Keratinocyte (primary cell): ENCODE measurements around the gene NAA50. TPM values are rescaled to one million over a fixed set of nuclear protein-coding genes. Genes with fewer than 3 reads are reported as not detected.

Source experiments
- DNase-seq: peaks from one replicate; pipeline ENCODE4 v3.0.0-alpha.2; 2011; ENCODE audit warnings: low read depth, missing footprints, low spot score
- FAIRE-seq: peaks from 2 replicates; lab custom pipeline; 2011; peaks lifted over from hg19 to GRCh38; lab: Jason Lieb, UNC
- H2AFZ ChIP-seq: 2 replicates; pipeline ENCODE4 v1.6.0; 2012; ENCODE audit warnings: low read length, control low read depth, inconsistent platforms; ENCODE audit not compliant: control insufficient read depth
- H3K27ac ChIP-seq: 2 replicates; pipeline ENCODE4 v1.5.1; 2011; ENCODE audit warnings: low read length; ENCODE audit not compliant: control insufficient read depth, insufficient read depth
- H3K27me3 ChIP-seq: 3 replicates; pipeline ENCODE4 v1.6.0; 2011; ENCODE audit warnings: low read length; ENCODE audit not compliant: control insufficient read depth, insufficient read depth; ENCODE audit errors: extremely low read depth
- H3K36me3 ChIP-seq, 2 experiments: 2 replicates in 1 of 2; 3 replicates in 1 of 2; pipeline ENCODE4 v1.5.1; 2011; ENCODE audit warnings: low read length in 2 of 2, mild to moderate bottlenecking in 1 of 2; ENCODE audit not compliant: control insufficient read depth in 2 of 2, insufficient read depth in 2 of 2; ENCODE audit errors: extremely low read depth in 1 of 2
- H3K4me1 ChIP-seq: 3 replicates; pipeline ENCODE4 v1.5.1; 2011; ENCODE audit warnings: low read length; ENCODE audit not compliant: control insufficient read depth, insufficient read depth; ENCODE audit errors: extremely low read depth
- H3K4me2 ChIP-seq: 3 replicates; pipeline ENCODE4 v1.6.0; 2011; ENCODE audit warnings: low read depth, low read length; ENCODE audit not compliant: control insufficient read depth, insufficient read depth; ENCODE audit errors: extremely low read depth
- H3K4me3 ChIP-seq, 3 experiments: fragments of 200-600 bp in 1 of 3; sonication (generic) in 1 of 3; 2 replicates in 2 of 3; 3 replicates in 1 of 3; pipeline ENCODE4 v1.5.1; 2011 to 2016; ENCODE audit warnings: low read length in 3 of 3, mild to moderate bottlenecking in 3 of 3, control low read depth in 2 of 3, inconsistent platforms in 1 of 3, low read depth in 1 of 3, mixed read lengths in 1 of 3, mixed run types in 1 of 3, moderate library complexity in 1 of 3; ENCODE audit not compliant: control insufficient read depth in 2 of 3, insufficient read depth in 2 of 3; ENCODE audit errors: extremely low read depth in 1 of 3
- H3K79me2 ChIP-seq: 2 replicates; pipeline ENCODE4 v1.6.0; 2012; ENCODE audit warnings: low read length; ENCODE audit not compliant: control insufficient read depth, insufficient read depth
- H3K9ac ChIP-seq: 3 replicates; pipeline ENCODE4 v1.6.0; 2011; ENCODE audit warnings: low read length; ENCODE audit not compliant: control insufficient read depth, insufficient read depth; ENCODE audit errors: extremely low read depth
- H3K9me1 ChIP-seq: 3 replicates; pipeline ENCODE4 v1.6.0; 2011; ENCODE audit warnings: low read length; ENCODE audit not compliant: control insufficient read depth, insufficient read depth; ENCODE audit errors: extremely low read depth
- H3K9me3 ChIP-seq: 2 replicates; pipeline ENCODE4 v1.5.1; 2012; ENCODE audit warnings: low read depth, low read length; ENCODE audit not compliant: control insufficient read depth
- H4K20me1 ChIP-seq: 3 replicates; pipeline ENCODE4 v1.6.0; 2011; ENCODE audit warnings: low read length; ENCODE audit not compliant: control insufficient read depth, insufficient read depth; ENCODE audit errors: extremely low read depth
- EZH2 ChIP-seq: IDR thresholded peaks from one replicate; pipeline ENCODE4 v1.6.1; 2012; ENCODE audit warnings: inconsistent platforms, mild to moderate bottlenecking, low read length, moderate library complexity
- dilution Hi-C: fragments of 300-500 bp; cut with MboI; formaldehyde crosslinking; loops from one replicate; pipeline ENCODE4 v1.7.0; 2020; ENCODE audit warnings: low sequenced_read_pairs; ENCODE audit not compliant: extremely low pct_ligation_motif_present
- polyA plus RNA-seq, 5 experiments: library from polyadenylated mRNA; depleted of rRNA in 3 of 5; stranded (reverse) in 3 of 5; stranded (forward) in 1 of 5; unstranded in 1 of 5; fragments of >200 nt; gene quantifications; 1 replicate in 1 of 5; 2 replicates in 3 of 5; 3 replicates in 1 of 5; pipeline versions ENCODE4 v1.2.1 to v1.2.3, GENCODE V29; 2011 to 2012; ENCODE audit warnings: missing spikeins in 2 of 5, low read depth in 1 of 5, low replicate concordance in 1 of 5
- TF ChIP-seq, protein P1 (sequence below), 3 experiments: IDR thresholded peaks in 1 of 3; conservative IDR thresholded peaks in 1 of 3; optimal IDR thresholded peaks in 1 of 3; 2 replicates in 2 of 3; 3 replicates in 1 of 3; pipeline versions ENCODE3 to v1.5.1; 2011; ENCODE audit warnings: low read length in 3 of 3, mild to moderate bottlenecking in 3 of 3, moderate library complexity in 2 of 3, control low read depth in 1 of 3, inconsistent platforms in 1 of 3; ENCODE audit not compliant: insufficient read depth in 2 of 3; ENCODE audit errors: extremely low read depth in 1 of 3

NAA50 gene
- polyA plus RNA-seq, 1 donor (not counting 4 experiments of a cell fraction or from before 2014, with no cell fraction given) = 128 TPM

- Histone ChIP-seq H3K9me1 (no peaks in the 10 kb centered on the region), H2AFZ (no peak overlapping the region), H3K9ac (no peak overlapping the region), H3K79me2 (no peaks in the 10 kb centered on the region), H3K4me2 (no peak overlapping the region), H3K4me3 (no peak overlapping the region), H3K27me3 (no peaks in the 10 kb centered on the region), H3K36me3 (peaks cover 0 to 3% of the 10 kb centered on the region in 2 experiments), H4K20me1 (no peaks in the 10 kb centered on the region), H3K4me1 (no peaks in the 10 kb centered on the region), H3K27ac (no peak overlapping the region), H3K9me3 (no peaks in the 10 kb centered on the region)
- dilution Hi-C loops = no loop called here
- TF ChIP-seq, protein P1, sequence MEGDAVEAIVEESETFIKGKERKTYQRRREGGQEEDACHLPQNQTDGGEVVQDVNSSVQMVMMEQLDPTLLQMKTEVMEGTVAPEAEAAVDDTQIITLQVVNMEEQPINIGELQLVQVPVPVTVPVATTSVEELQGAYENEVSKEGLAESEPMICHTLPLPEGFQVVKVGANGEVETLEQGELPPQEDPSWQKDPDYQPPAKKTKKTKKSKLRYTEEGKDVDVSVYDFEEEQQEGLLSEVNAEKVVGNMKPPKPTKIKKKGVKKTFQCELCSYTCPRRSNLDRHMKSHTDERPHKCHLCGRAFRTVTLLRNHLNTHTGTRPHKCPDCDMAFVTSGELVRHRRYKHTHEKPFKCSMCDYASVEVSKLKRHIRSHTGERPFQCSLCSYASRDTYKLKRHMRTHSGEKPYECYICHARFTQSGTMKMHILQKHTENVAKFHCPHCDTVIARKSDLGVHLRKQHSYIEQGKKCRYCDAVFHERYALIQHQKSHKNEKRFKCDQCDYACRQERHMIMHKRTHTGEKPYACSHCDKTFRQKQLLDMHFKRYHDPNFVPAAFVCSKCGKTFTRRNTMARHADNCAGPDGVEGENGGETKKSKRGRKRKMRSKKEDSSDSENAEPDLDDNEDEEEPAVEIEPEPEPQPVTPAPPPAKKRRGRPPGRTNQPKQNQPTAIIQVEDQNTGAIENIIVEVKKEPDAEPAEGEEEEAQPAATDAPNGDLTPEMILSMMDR (optimal IDR thresholded peaks at IDR 0.05 in 1 of 3, IDR thresholded peaks at IDR 0.05 in 1 of 3, conservative IDR thresholded peaks at IDR 0.05 in 1 of 3; ENCODE audit: extremely low read depth in 1 of 3, insufficient read depth in 2 of 3, low read length in 3 of 3) = no peak
- no peak for TF ChIP-seq EZH2
- DNase-seq (no peak), FAIRE-seq (peak; percentile 29)
These were observed 72.5 kb downstream of the NAA50 start for GRCh38 chr3:113673593-113673992.

GRCh38 chr3:113668015-113668414 is 78.0 kb downstream of the NAA50 start:
- Histone ChIP-seq H4K20me1 (no peaks in the 10 kb centered on the region), H3K9me1 (no peaks in the 10 kb centered on the region), H3K36me3 (no peaks in the 10 kb centered on the region), H3K27ac (no peak overlapping the region), H2AFZ (no peak overlapping the region), H3K4me3 (no peak overlapping the region), H3K9ac (no peak overlapping the region), H3K79me2 (no peaks in the 10 kb centered on the region), H3K4me1 (no peaks in the 10 kb centered on the region), H3K27me3 (no peaks in the 10 kb centered on the region), H3K9me3 (no peaks in the 10 kb centered on the region), H3K4me2 (no peak overlapping the region)
- FAIRE-seq = no peak
- TF ChIP-seq, protein P1 (optimal IDR thresholded peaks at IDR 0.05 in 1 of 3, IDR thresholded peaks at IDR 0.05 in 1 of 3, conservative IDR thresholded peaks at IDR 0.05 in 1 of 3; ENCODE audit: extremely low read depth in 1 of 3, insufficient read depth in 2 of 3, low read length in 3 of 3) = no peak
- TF ChIP-seq EZH2 = no peak
- dilution Hi-C loops = no loop called here
- DNase-seq = no peak

Other genes starting within 250 kb of the NAA50 start
- 3.3 to 5.2 TPM (median 4.8 TPM) in 3 replicates for gene SPICE1, start 231.1 kb downstream of the NAA50 start, polyA plus RNA-seq
- 0.08 to 0.12 TPM (median 0.09 TPM) in 3 replicates for gene SIDT1, start 213.7 kb downstream of the NAA50 start, polyA plus RNA-seq
- gene USF3, start 49.6 kb downstream of the NAA50 start, polyA plus RNA-seq = 8.2 to 10.6 TPM (median 8.8 TPM) in 3 replicates
- 26.9 to 35.8 TPM (median 30.6 TPM) in 3 replicates for gene ATP6V1A, start 786 bp upstream of the NAA50 start, polyA plus RNA-seq
- 0.95 to 2.7 TPM (median 2.0 TPM) in 3 replicates for gene GRAMD1C, start 92.5 kb upstream of the NAA50 start, polyA plus RNA-seq
- 1.4 to 2.3 TPM (median 1.4 TPM) in 3 replicates for gene ZDHHC23, start 201.8 kb upstream of the NAA50 start, polyA plus RNA-seq